Myocyte (in vitro differentiated cells): ENCODE data around the gene RIMKLA. TPM values are rescaled to one million over a fixed set of nuclear protein-coding genes. Genes with fewer than 3 reads are reported as not detected.

Experiments
- DNase-seq: peaks from one replicate; pipeline ENCODE4 v3.0.0-alpha.2; 2012; ENCODE audit warnings: low read depth
- polyA plus RNA-seq: library from polyadenylated mRNA; unstranded; fragments of >200 nt; gene quantifications from one replicate; pipeline ENCODE4 v1.2.1, GENCODE V29; 2012; ENCODE audit warnings: missing spikeins
- total RNA-seq: library from RNA; depleted of rRNA; stranded (reverse); fragments of >200 nt; gene quantifications from 2 replicates; pipeline ENCODE4 v1.2.3, GENCODE V29; 2014

Gene RIMKLA, protein sequence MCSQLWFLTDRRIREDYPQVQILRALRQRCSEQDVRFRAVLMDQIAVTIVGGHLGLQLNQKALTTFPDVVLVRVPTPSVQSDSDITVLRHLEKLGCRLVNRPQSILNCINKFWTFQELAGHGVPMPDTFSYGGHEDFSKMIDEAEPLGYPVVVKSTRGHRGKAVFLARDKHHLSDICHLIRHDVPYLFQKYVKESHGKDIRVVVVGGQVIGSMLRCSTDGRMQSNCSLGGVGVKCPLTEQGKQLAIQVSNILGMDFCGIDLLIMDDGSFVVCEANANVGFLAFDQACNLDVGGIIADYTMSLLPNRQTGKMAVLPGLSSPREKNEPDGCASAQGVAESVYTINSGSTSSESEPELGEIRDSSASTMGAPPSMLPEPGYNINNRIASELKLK
- total RNA-seq: not detected in 2 replicates
- not detected for polyA plus RNA-seq

DNA sequence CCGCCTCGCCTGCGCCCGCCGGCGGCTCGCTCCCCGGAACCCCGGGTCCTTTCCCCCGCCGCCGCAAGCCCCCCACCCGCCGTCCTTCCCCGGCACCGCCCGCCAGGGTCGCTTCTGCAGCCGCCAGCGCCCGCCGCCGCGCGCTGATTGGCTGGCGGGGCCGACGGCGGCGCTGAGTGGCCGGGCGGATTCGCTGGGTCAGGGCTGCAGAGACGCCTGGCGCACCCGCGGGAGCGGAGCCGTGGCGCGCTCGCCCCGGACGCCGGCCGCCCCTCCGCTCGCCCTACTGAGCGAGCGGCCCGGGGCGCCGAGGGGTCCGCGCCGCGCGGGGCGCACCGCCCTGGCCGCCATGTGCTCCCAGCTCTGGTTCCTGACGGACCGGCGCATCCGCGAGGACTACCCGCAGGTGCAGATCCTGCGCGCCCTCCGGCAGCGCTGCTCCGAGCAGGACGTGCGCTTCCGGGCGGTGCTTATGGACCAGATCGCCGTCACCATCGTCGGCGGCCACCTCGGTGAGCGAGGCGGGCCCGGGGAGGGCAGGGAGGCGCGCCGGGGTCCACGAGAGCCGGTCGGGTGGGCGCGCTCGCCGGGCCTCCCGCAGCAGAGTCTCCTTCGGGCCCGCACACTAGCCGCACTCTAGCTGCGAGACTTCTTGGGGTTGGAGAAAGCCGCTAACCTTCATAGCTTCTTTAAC, at the start of gene RIMKLA:
Gene RIMKLA, plus strand, starts transcription at position 207 of the 694 bp plus-strand sequence. Its CDS starts 143 bp downstream, at position 350.
- DNase-seq: no peak

DNA sequence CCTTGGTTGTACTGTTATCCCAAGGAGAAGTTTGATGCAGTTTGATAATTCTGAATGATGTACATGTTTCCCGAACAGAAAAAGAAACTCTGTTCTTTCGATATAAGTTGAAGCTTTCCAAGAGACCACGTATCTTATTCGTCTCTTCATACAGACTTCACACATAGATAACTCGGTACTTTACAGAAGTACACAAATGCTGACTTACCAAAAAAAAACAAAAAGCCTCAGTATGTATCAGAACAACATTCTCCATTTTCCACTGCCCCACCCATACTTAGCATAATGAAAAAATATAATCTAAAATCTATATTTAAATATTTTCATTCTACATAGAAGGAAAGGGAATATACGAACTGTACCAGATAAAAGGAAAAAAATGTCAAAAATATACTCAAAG, 47.7 kb upstream of the RIMKLA start:
- no peak for DNase-seq

DNA sequence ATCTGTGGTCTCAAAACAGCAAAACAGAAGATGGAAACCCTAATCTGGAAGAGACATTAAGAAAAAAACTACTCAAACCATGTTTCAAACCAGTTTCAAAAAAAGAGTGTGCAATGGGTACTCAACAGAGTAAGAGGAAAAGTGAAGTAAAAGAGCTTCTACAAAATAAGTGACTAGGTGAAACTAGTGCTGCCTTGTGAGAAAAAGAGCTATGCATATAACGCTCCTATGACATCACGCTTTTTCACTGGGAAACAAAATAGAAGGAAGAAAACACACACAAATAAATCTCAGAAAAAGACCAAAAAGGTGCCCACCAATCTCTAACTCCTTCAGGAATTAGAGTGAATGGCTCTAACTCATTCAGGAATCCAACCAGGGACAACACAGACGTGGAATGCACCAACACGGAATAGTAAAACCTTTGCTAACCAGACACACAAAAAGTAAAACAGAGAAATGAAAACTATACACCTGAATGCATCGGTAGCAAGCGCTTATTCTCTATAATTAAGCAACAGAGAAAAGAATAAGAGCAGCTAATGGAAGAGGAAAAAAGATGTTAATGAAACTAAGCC, 46.8 kb upstream of the RIMKLA start:
- no peak for DNase-seq

DNA sequence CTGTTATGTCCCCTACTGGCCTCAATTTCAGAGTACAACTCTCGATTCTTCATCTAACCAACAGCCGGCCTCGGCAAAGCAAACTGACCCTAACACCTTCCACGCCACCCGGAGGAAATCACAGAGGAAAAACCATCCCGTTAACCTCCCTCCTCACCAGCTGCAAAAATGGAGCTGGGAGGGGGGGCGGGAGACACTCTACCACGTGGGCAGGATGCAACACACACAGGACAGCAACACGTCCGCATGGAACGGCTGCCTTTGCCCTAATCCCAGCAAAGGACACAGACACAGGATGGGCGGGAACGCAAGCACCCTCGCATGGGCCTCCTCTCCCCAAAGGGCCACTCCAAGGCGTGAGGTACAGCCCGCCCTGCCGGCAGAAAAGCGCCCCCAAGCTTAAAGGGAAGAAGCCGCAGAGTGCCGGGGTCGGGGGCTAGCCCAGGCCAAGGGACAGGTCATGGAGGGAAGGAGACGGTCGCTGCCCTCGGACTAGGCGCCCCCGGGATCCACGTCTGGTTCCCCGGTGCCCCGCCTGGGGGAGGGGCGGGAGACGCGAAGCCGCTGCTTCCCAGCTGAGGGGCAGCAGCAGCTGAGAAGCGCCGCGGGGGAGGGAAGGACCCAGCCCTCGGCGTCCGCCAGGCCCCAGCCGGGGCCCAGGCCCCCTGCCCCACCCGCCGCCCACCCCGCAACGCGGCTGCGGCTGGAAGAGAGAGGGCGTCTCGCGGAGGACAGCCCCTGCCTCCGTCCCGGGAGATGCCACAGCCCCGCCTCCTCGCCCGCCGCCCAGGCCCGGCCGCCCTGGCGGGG, 46.1 kb upstream of the RIMKLA start:
- DNase-seq: peak; percentile 64

DNA sequence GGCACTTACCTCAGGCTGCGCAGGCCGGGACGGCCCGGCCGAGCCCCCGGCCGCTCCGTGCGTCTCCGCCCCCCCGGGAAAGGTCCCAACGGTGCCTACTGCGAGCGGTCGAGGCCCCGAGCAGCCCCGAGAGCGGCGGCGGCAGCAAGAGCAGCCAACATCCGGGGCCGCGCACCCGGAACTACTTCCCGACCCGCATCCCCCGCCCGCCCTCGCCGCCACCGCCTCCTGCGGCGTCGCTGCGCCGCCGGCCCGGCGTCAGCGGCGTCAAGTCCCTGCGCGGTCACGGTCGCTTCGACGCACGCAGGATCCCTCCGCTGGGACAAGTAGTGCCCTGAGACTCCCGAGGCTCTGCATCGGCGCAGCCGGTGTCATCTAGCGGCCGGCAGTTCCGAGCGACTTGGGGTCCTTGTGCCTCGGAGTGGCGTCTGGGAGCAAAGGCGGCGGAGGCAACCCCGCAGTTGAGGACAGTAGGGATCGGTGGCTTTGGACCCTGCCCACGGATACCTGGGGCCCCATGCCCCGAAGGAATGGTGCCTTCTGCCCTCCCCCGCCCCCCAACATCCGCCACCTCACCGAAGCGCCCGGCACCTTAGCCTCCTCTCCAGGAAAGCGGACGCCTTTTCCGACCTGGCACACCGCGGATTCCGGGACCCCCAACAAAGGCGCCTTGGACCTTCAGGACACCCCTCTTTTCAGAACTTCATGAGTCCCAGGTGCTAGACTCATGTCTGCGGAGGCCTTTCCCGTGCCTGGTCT, 45.4 kb upstream of the RIMKLA start, which contains the start of gene FOXJ3:
Gene FOXJ3, minus strand, starts transcription at position 186 of the 759 bp plus-strand sequence. CDS start 24,142 bp downstream, outside the sequence.
- DNase-seq: peak; percentile 97

DNA sequence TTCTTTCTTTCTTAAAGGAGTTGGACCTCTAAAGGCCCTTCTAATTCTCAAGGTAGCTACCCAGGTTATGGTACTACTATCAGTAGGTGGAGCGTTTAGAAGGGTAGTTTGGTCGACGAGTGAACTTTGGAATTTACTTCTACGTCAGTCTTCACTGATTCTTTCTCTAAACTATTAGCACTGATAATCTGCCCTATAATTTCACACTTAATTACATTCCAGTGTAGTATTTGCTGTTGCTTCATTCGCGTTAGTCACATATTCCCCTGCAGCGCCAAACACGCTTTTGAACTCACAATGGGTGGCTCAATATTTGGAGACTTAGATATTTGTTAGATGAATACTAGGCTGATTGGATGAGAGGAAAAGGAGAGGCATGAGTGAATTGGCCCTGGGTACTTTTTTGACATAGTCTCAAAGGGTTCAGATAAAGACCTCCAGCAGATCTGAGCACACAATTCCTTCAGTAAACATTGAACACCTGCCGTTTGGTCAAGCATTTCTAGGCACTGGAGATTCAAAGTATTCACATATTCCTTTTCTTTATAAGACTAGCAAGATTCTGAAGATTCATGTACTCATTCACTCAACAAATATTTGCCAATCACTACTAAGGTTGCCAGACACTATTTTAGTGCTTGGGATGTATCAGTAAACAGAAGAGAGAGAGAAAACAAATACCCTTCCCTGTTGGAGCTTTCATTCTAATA, 44.6 kb upstream of the RIMKLA start:
- DNase-seq: peak; percentile 13

DNA sequence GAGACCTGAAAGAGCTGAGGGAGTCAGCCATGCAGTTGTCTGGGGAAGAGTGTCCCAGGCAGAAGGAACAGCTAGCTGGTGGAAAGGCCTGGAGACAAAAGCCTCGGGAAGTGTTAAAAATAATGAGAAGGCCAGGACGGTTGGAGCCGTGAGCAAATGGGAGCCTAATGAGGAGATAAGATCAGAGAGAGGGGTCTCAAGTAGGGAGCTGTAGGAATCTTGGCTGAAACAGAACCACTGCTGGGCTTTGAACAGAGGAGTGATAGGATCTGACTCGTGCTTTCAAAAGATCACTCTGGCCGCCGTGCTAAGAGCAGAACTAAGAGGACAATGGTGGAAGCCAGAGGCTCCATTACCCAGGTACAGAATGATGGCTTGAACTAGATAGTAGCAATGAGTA, 43.6 kb upstream of the RIMKLA start:
- DNase-seq: no peak

DNA sequence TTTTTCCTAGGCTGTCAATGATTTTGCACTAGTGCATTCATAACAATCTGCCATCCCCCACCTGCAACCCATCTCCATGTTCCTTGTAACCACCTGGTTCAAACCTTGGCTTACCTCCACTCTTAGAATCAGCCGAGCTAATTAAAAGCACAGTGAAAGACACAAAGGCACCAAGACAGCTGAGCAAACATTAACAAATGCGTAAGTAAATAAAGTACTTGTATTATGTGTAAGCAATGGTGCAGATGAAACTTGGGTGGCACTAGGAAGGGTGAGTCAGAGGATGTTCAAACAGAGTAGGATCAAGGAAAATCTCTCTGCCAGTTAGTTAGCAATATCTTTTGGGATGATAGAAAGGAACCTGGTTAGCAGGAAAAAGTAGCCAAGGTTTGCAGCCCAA, 40.5 kb upstream of the RIMKLA start:
- peak; percentile 27 for DNase-seq

DNA sequence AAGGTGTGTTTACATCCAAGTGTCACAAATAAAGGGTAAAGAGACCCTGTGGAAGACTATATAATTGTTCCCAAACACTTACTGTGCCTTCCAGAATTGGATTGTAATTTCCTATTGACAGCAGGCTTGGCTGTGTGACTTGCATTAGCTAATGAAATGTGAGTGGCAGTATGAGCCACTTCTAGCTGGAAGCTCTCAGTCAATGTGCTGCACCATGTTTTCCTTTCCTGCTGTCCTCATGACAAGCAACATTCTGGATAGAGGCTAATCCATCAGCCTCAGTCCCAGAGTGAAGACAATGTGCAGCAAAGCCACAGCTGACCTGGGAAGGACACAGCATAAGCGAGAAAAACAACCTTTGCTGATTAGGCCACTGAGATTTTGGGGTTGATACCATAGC, 39.7 kb upstream of the RIMKLA start:
- DNase-seq: no peak

DNA sequence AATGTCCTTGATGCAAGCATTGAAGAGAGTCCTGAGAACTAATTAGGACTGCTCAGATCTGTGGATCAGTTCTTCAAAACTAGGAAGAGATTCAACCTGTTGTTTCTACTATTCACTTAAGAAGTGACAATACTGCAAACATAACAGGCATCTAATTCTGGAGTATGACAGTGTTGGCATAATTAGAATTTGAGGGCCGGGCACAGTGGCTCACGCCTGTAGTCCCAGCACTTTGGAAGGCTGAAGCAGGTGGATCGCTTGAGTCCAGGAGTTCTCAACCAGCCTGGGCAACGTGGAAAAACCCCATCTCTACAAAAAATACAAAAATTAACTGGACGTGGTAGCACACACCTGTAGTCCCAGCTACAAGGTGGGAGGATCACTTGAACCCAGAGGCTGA, 37.5 kb upstream of the RIMKLA start:
- DNase-seq: peak; percentile 39

DNA sequence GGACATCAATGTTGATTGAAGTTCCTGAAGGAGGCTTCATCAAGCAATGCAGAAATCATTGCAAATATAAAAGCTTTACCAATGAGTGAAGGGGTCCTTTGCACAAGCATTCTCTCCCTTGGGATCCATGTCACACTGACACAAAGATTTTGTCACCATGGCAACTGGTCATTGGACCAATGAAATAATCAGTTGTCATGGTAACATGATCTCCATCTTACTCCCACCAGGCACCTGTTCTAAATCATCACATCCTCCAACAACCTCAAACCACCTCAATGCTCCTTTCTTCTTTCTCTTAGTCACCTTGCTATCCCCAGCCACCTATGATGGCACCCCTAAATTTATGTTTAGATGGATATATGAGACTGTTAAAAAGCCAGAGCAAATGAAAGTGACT, 32.1 kb upstream of the RIMKLA start:
- DNase-seq: no peak

DNA sequence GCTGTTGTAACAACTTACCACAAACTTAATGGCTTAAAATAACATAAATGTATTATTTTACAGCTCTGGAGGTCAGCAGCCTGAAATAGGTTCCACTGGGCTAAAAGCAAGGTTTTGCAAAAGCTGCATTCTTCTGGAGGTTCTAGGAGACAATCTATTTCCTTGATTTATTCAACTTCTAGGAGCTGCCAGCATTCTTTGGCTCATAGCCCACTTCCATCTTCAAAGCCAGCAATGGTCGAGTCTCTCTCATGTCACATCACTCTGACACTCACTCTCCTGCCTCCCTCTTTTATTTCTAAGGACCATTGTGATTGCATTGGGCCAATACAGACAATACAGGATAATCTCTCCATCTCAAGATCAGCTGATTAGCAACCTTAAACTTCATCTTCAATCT, 30.5 kb upstream of the RIMKLA start:
- DNase-seq: no peak

DNA sequence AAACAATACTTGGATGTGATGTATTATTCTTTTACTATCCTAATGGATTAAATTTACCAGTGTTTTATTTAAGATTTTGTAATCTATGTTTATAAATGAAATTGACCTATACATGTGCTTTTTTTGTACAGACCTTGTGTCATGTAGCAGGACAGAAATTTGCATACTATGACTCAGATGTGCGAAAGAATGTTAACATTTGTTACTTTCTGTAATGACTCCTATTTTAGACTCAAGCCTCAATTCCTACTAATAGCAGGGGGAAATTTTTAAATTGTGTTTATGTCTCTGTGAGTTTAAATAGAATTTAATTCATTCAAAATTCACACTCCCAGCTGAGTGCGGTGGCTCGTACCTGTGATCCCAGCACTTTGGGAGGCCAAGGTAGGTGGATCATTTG, 21.8 kb upstream of the RIMKLA start:
- no peak for DNase-seq

DNA sequence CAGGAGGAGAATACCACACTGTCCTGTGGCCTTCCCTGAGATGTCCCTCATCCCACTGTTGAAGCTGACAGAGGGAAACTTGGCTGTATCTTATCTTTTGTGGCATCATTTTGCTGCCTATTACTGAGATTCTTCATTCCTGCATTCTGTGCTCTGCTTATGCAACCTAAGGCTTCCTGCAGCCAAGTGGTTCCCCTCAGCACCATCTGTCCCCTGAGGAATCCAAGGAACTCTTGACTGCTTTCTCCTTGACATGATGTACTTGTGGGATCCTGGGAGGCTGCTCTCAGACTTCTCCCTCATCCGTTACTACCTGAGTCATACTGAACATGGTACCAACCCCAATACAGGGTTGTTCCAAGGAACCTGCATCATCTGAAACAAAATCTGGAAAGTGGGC, 21.1 kb upstream of the RIMKLA start:
- DNase-seq: no peak

DNA sequence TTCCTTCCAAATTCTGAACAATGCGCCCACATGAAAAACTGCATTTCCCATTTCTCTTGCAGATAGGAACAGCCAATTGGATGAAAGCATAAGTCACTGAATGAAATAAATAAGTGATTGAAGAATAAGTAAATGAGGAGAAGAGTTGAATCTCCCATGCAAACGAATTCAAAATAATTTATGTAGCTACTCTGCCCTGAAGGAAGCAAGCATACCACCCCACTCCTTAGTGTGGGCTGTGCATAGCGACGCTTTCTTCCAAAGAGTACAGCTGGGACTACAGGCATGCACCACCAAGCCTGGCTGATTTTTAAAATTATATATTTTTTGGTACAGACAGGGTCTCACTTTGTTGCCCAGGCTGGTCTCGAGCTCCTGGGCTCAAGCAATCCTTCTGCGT, 16.5 kb upstream of the RIMKLA start:
- DNase-seq: no peak

DNA sequence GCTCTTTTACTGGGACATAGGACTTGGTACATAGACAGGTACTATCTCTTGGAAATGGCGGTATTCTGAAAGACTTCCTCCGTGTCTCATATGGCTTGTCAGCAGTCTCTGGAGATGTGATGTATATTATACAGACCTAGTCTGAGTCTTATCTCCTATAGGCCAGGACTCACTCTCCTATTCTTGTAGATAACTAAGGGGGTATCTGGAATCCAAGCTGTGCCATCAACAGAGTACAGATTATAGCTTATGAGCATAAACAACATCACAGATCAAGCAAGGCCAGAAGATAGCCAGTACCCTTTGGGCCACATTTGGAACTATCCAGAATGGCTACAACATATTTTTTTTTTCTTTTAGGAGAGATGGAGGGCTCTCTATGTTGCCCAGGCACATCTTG, 16.1 kb upstream of the RIMKLA start:
- DNase-seq: no peak

DNA sequence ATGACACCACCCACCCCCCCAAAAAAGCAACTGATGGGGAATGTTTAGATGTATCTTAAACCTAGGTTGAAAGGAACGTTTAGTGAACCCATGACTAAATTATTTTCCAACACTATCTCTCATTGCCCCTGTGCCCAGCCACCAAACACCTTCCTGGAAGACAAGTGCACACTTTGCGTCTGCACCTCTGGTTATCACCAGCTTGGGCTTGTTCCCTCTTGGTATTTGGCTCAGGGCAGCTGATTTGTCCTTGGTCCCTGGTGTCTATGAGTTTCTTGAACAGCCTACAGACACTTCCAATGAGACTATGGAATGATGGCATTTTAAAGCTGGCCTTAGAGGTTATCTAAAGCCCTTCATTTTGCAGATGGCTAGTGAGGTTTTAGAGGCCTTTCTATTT, 15.5 kb upstream of the RIMKLA start:
- DNase-seq: no peak

DNA sequence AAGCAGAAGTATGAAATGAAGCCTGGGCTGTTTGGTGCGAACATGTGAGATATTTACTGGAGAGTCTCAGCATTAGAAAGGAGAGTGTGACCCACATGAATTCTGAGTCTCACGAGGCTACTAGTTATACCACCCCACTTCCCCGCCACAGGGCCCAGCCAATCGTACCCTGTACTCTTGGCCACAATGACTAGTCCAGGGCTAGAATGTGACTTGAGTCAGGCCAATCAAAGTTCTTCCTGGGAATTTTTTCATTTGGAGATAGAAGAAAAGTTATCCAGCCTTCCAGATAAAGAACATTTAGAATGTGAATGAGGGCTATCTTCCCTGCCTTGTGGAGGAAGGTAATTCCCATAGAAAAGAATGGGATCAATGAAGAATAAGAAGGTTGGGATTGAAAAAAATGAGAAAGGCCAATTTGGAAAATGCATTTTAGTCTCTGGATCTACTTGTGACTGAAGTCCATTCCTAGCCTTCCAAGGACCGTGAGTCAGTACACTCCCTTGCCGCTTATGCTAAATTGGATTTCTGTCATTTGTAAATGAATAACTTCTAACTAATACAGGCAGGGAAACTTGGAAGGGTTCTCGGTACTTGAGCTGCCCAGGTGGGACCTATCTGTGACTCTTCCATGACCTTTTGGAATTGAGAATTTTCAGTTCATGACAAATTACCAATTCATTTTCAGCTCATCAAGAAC, 12.3 kb upstream of the RIMKLA start:
- DNase-seq: no peak

DNA sequence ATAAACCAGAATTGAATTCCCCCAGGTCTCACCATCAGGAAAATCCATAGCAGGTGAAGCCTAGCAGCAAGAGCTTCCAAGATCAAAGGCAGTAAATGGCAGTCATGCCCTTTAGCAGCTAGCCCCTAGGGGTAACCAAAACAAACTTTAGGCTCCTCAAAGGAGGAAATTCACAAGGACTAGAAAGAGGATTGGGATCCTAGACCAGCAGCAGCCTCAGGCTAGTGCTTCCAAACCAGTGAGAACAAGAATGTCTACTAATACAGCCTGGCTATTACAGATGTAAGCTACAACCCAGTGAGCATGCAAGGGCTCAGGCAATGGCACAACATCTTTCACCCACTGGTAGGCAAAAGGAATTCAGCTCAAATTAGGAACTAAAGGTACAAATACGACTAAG, 11.1 kb upstream of the RIMKLA start:
- DNase-seq: no peak
